H1 (cell line): ENCODE measurements around the gene TSGA10IP. TPM values are rescaled to one million over a fixed set of nuclear protein-coding genes. Genes with fewer than 3 reads are reported as not detected.

Source experiments
- CTCF ChIA-PET: fragments of 300-600 bp; sonication (Branson Sonifier 250); formaldehyde crosslinking; loops from one replicate; lab custom pipeline; 2021; ENCODE audit not compliant: partially characterized antibody; lab: Charles Lee
- POLR2A ChIA-PET: fragments of 300-600 bp; sonication (Branson Sonifier 250); formaldehyde crosslinking; loops from one replicate; lab custom pipeline; 2021; ENCODE audit warnings: inconsistent platforms; ENCODE audit not compliant: partially characterized antibody; lab: Charles Lee
- DNase-seq, 2 experiments: peaks; one replicate each; pipeline versions ENCODE4 v3.0.0 to v3.0.0-alpha.2; 2010 to 2022; ENCODE audit warnings: low spot score in 2 of 2, low read depth in 1 of 2, mixed read lengths in 1 of 2
- FAIRE-seq: peaks from 2 replicates; lab custom pipeline; 2011; peaks lifted over from hg19 to GRCh38; lab: Jason Lieb, UNC
- H2AFZ ChIP-seq: 2 replicates; pipeline ENCODE4 v1.8.1; 2012; ENCODE audit warnings: low read length, inconsistent platforms
- H2AK5ac ChIP-seq: 2 replicates; pipeline ENCODE4 v1.6.1; 2013; ENCODE audit warnings: low read depth, low read length
- H2BK120ac ChIP-seq: replicated peaks from 2 replicates; pipeline ENCODE3; 2013; ENCODE audit warnings: low read depth, low read length, inconsistent platforms
- H2BK12ac ChIP-seq: 2 replicates; pipeline ENCODE4 v1.6.1; 2013; ENCODE audit warnings: low read depth, low read length
- H2BK15ac ChIP-seq: 2 replicates; pipeline ENCODE4 v1.6.1; 2013; ENCODE audit warnings: low read length
- H2BK20ac ChIP-seq: 2 replicates; pipeline ENCODE4 v1.6.1; 2013; ENCODE audit warnings: low read length
- H2BK5ac ChIP-seq: 2 replicates; pipeline ENCODE4 v1.6.1; 2013; ENCODE audit warnings: low read depth, low read length
- H3K14ac ChIP-seq: 2 replicates; pipeline ENCODE4 v1.6.1; 2013; ENCODE audit warnings: inconsistent platforms; ENCODE audit not compliant: insufficient read length
- H3K18ac ChIP-seq: 2 replicates; pipeline ENCODE4 v1.6.1; 2013; ENCODE audit warnings: low read length; ENCODE audit errors: extremely low read depth
- H3K23ac ChIP-seq: 2 replicates; pipeline ENCODE4 v1.6.1; 2013; ENCODE audit warnings: inconsistent platforms; ENCODE audit not compliant: insufficient read length
- H3K23me2 ChIP-seq: 2 replicates; pipeline ENCODE4 v1.6.1; 2013; ENCODE audit warnings: low read depth, low read length
- H3K27ac ChIP-seq: 2 replicates; pipeline ENCODE4 v1.6.1; 2011; ENCODE audit warnings: low read depth, low read length, inconsistent platforms
- H3K27me3 ChIP-seq, 4 experiments: replicated peaks in 1 of 4; 1 replicate in 1 of 4; 2 replicates in 3 of 4; pipeline versions ENCODE4 v1.6.1 to v1.8.1; 2011 to 2013; ENCODE audit warnings: low read length in 3 of 4, mild to moderate bottlenecking in 3 of 4, inconsistent platforms in 2 of 4, mixed read lengths in 2 of 4, moderate library complexity in 1 of 4; ENCODE audit not compliant: control insufficient read depth in 3 of 4, insufficient read depth in 3 of 4; ENCODE audit errors: extremely low read depth in 1 of 4
- H3K36me3 ChIP-seq, 4 experiments: 2 replicates each; pipeline versions ENCODE4 v1.6.1 to v1.8.1; 2011 to 2013; ENCODE audit warnings: mild to moderate bottlenecking in 4 of 4, low read length in 3 of 4, moderate library complexity in 2 of 4, control low read depth in 1 of 4, inconsistent platforms in 1 of 4; ENCODE audit not compliant: insufficient read depth in 4 of 4, control insufficient read depth in 2 of 4
- H3K4ac ChIP-seq: replicated peaks from 2 replicates; pipeline ENCODE3; 2013; ENCODE audit warnings: low read length, low read depth, mixed read lengths, inconsistent platforms; ENCODE audit not compliant: insufficient read length
- H3K4me1 ChIP-seq, 4 experiments: replicated peaks in 1 of 4; 1 replicate in 1 of 4; 2 replicates in 3 of 4; pipeline versions ENCODE4 v1.6.1 to v1.8.1; 2011 to 2013; ENCODE audit warnings: low read length in 3 of 4, inconsistent platforms in 2 of 4, mixed read lengths in 1 of 4; ENCODE audit not compliant: insufficient read depth in 4 of 4, control insufficient read depth in 3 of 4
- H3K4me2 ChIP-seq, 2 experiments: 2 replicates each; pipeline versions ENCODE4 v1.6.1 to v1.8.1; 2011 to 2013; ENCODE audit warnings: low read depth in 2 of 2, low read length in 2 of 2, control low read depth in 1 of 2, inconsistent platforms in 1 of 2, mild to moderate bottlenecking in 1 of 2; ENCODE audit not compliant: insufficient read depth in 1 of 2
- H3K4me3 ChIP-seq, 4 experiments: fragments of 200-600, 300-600 bp in 1 of 4; sonication (generic), shearing (Covaris generic), sonication (Bioruptor Twin) in 1 of 4; 2 replicates each; pipeline versions ENCODE4 v1.5.1 to v1.8.1; 2011 to 2016; ENCODE audit warnings: low read length in 4 of 4, low read depth in 3 of 4, control low read depth in 2 of 4, inconsistent platforms in 2 of 4, mild to moderate bottlenecking in 2 of 4, mixed read lengths in 1 of 4, moderate library complexity in 1 of 4; ENCODE audit not compliant: insufficient read depth in 2 of 4; ENCODE audit errors: extremely low read depth in 1 of 4
- H3K56ac ChIP-seq: replicated peaks from 2 replicates; pipeline ENCODE3; 2013; ENCODE audit warnings: low read depth, mild to moderate bottlenecking, mixed read lengths, low read length, inconsistent platforms; ENCODE audit not compliant: insufficient read length
- H3K79me1 ChIP-seq: 2 replicates; pipeline ENCODE4 v1.6.1; 2013; ENCODE audit warnings: low read depth, low read length, control low read depth
- H3K79me2 ChIP-seq, 2 experiments: 2 replicates each; pipeline versions ENCODE4 v1.6.1 to v1.8.1; 2012 to 2013; ENCODE audit warnings: low read length in 2 of 2, mild to moderate bottlenecking in 2 of 2, inconsistent platforms in 1 of 2; ENCODE audit not compliant: insufficient read depth in 2 of 2, control insufficient read depth in 1 of 2
- H3K9ac ChIP-seq, 4 experiments: replicated peaks in 1 of 4; 1 replicate in 1 of 4; 2 replicates in 3 of 4; pipeline versions ENCODE4 v1.6.1 to v1.8.1; 2011 to 2013; ENCODE audit warnings: low read depth in 3 of 4, low read length in 3 of 4, control low read depth in 2 of 4, mild to moderate bottlenecking in 2 of 4, moderate library complexity in 2 of 4, inconsistent platforms in 1 of 4; ENCODE audit errors: extremely low read depth in 1 of 4
- H3K9me3 ChIP-seq, 2 experiments: 2 replicates each; pipeline versions ENCODE4 v1.6.1 to v1.8.1; 2012 to 2013; ENCODE audit warnings: mild to moderate bottlenecking in 2 of 2, moderate library complexity in 2 of 2, control low read depth in 1 of 2, inconsistent platforms in 1 of 2, low read depth in 1 of 2, low read length in 1 of 2, mixed read lengths in 1 of 2; ENCODE audit not compliant: insufficient read depth in 2 of 2
- H4K20me1 ChIP-seq, 2 experiments: replicated peaks in 1 of 2; 2 replicates each; pipeline versions ENCODE3 to v1.8.1; 2011 to 2013; ENCODE audit warnings: inconsistent platforms in 2 of 2, low read length in 2 of 2, mild to moderate bottlenecking in 1 of 2; ENCODE audit not compliant: insufficient read depth in 2 of 2, control insufficient read depth in 1 of 2
- H4K5ac ChIP-seq: 2 replicates; pipeline ENCODE4 v1.6.1; 2013; ENCODE audit warnings: low read length, low read depth, mixed read lengths, inconsistent platforms; ENCODE audit not compliant: insufficient read length
- H4K8ac ChIP-seq: 2 replicates; pipeline ENCODE4 v1.8.0; 2013; ENCODE audit warnings: mild to moderate bottlenecking, moderate library complexity, low read length, inconsistent platforms; ENCODE audit not compliant: insufficient read depth; ENCODE audit errors: extremely low read depth
- H4K91ac ChIP-seq: replicated peaks from 2 replicates; pipeline ENCODE3; 2013; ENCODE audit warnings: low read length, mixed read lengths, inconsistent platforms; ENCODE audit not compliant: insufficient read length
- KDM4A ChIP-seq: IDR thresholded peaks from one replicate; pipeline ENCODE4 v1.7.1; 2012; ENCODE audit warnings: low read depth, mild to moderate bottlenecking, moderate library complexity, low read length, inconsistent platforms; ENCODE audit not compliant: severe bottlenecking
- POLR2AphosphoS5 ChIP-seq: IDR thresholded peaks from 2 replicates; pipeline ENCODE4 v1.6.1; 2011; ENCODE audit warnings: low read depth, low read length
- SP4 ChIP-seq: IDR thresholded peaks from 2 replicates; pipeline ENCODE4 v1.6.1; 2012; ENCODE audit warnings: low read length, inconsistent platforms
- WGBS, 2 experiments: shearing (Covaris generic) in 1 of 2; methylation state at CpG; one replicate each; pipeline versions ENCODE4 v1.1.6 to v1.1.7; 2013 to 2015; ENCODE audit warnings: low lambda C conversion rate in 2 of 2, mixed read lengths in 2 of 2, inconsistent platforms in 1 of 2, low coverage in 1 of 2, missing lambda C conversion rate in 1 of 2; ENCODE audit not compliant: insufficient replicate concordance in 2 of 2, insufficient coverage in 1 of 2, insufficient read length in 1 of 2; ENCODE audit errors: extremely low coverage in 1 of 2, missing lambda C conversion rate in 1 of 2; 5-methylcytosine and 5-hydroxymethylcytosine counted together
- polyA plus RNA-seq, 7 experiments: library from polyadenylated mRNA; depleted of rRNA in 3 of 7; stranded (reverse) in 5 of 7; unstranded in 2 of 7; fragments of >200 nt in 5 of 7; fragments of 200-250 nt in 2 of 7; gene quantifications; 1 replicate in 5 of 7; 2 replicates in 1 of 7; 4 replicates in 1 of 7; pipeline versions ENCODE4 v1.2.1 to v1.2.3, GENCODE V29; 2011 to 2013; ENCODE audit warnings: missing spikeins in 2 of 7, mixed read lengths in 2 of 7
- total RNA-seq: library from RNA; stranded (reverse); fragmentation: NEBNext Ultra II Directional; extraction: Animal tissue kit (Norgen Biotek cat#: 25700); gene quantifications from 2 replicates; pipeline ENCODE4 v1.2.1, GENCODE V29; 2021

The TSGA10IP gene
- total and polyA plus RNA-seq, 2 of the 8 experiments (the other 6 are each of a cell fraction or from before 2014, with no cell fraction given), result 1.9 to 6.0 TPM

DNA sequence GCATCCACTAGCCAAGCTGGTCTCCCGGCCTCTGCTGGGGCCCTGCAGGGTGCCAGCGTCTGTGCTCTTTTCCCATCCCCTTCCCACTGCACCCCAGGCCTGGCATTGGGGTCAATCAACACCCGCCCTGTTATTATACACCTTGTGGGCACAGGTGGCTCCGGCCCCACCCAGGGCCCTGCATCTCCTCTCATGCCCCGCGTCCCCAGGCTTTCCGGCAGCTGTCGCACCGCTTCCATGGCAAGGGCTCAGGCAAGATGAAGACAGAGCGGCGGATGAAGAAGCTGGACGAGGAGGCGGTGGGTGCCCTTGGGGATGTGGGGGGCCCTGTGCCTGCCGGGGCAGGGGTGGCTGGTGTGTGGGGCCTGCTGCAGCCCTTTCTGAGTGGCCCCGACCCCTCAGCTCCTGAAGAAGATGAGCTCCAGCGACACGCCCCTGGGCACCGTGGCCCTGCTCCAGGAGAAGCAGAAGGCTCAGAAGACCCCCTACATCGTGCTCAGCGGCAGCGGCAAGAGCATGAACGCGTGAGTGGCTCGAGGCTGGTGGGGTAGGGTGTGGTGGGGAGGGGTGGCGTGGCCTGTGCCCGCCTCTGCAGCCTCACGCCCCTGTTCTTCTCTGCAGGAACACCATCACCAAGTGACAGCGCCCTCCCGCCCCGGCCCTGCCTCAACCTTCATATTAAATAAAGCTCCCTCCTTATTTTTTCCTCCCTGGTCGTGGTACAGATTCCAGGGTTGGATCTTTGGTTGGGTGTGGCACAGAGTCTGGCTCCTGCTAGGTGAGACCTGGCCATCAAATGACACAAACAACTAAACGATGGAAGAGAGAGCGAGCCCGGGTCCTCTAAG, 33.3 kb downstream of the TSGA10IP start:
- Histone ChIP-seq H3K14ac (no peak overlapping the region), H3K4ac (no peak overlapping the region), H2BK15ac (no peak overlapping the region), H4K8ac (no peak overlapping the region), H3K56ac (no peak overlapping the region), H3K79me1 (no peaks in the 10 kb centered on the region), H4K20me1 (peaks cover 0 to 2% of the 10 kb centered on the region in 2 experiments), H2BK120ac (no peak overlapping the region), H2BK5ac (no peak overlapping the region), H2AK5ac (no peak overlapping the region), H3K4me3 (no peak overlapping the region), H3K27ac (no peak overlapping the region), H3K4me2 (no peak overlapping the region), H3K4me1 (no peaks in the 10 kb centered on the region), H4K5ac (no peak overlapping the region), H3K27me3 (no peaks in the 10 kb centered on the region), H2BK20ac (no peak overlapping the region), H2AFZ (no peak overlapping the region), H3K36me3 (peaks cover 4 to 25% (median 21%) of the 10 kb centered on the region in 4 experiments; a peak in 7 of 8 replicates), H3K23me2 (no peaks in the 10 kb centered on the region), H3K9ac (no peak overlapping the region), H2BK12ac (no peak overlapping the region), H3K18ac (no peak overlapping the region), H3K79me2 (no peaks in the 10 kb centered on the region), H4K91ac (no peak overlapping the region), H3K9me3 (no peaks in the 10 kb centered on the region), H3K23ac (no peak overlapping the region)
- FAIRE-seq, result no peak
- CTCF ChIA-PET, result interaction anchor here (0.6 to 18.4 kb wide), 3 partner anchors 14 to 89 kb away, joined by 3 to 281 read pairs (median 3); partner anchors contain the start of genes CCDC85B and FIBP
- no peak for DNase-seq
- 95% methylated on average over 16 of the region's 34 CpGs; no CpG with 5 or more reads in 1 of the 2 experiments for WGBS, 2 experiments
- TF ChIP-seq SP4 (no peak), KDM4A (no peak), POLR2AphosphoS5 (no peak)
- POLR2A ChIA-PET, result interaction anchor here (0.6 to 2.0 kb wide), 6 partner anchors 12 to 98 kb away, joined by 3 to 7 read pairs (median 3); partner anchors contain the start of genes BANF1 and C11orf68
